HFF-Myc (cell line): ENCODE measurements around the gene FAM163B.

Source experiments
- DNase-seq: peaks from one replicate; pipeline ENCODE4 v3.0.0-alpha.2; 2011; ENCODE audit warnings: low read depth; ENCODE audit errors: extremely low read depth
- H3K4me3 ChIP-seq: replicated peaks from 2 replicates; pipeline ENCODE4 v1.5.1; 2011; ENCODE audit warnings: low read depth, mild to moderate bottlenecking, control low read depth, low read length
- CTCF ChIP-seq: IDR thresholded peaks from 2 replicates; pipeline ENCODE4 v1.5.1; 2012; ENCODE audit warnings: mild to moderate bottlenecking, low read depth, low read length, control low read depth; ENCODE audit errors: missing control alignments

Gene FAM163B

DNA sequence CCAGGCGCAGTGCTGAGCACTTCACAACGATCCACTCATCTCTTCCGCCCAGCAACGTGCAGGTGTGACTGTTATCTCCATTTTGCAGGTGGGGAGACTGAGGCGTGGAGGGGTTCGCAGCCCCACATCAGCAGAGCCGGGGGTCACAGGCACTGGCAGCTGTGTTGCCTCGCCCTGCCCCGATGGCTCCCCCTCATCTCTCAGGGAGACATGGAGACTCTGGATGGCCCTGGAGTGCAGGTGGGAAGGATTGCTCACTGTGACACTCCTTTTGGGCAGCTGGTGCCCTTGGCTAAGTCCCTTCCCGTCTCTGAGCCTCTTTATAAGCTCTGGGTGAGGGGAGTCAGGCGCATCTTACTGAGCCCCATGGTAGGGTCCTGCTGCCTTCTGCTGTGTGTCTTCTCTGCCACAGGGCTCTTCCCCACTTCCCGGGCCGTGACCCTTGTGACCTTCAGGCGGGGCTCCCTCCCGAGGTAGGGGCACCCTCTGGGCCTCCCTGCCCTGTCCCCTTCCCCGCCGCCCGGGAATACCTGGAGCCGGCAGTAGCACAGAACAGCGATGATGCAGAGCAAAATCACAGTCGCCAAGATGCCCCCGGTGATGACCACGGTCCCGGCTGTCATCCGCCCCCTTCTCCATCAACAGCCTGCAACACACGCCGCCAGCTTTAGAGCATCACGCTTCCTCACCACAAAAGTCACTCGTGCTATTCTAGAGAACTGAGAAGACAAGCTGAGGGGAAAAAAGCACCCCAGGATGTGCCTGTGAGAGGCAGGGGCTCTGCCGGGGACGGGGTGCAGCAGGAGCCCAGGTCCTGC is 29.4 kb downstream of the FAM163B start:
- no peak for TF ChIP-seq CTCF
- H3K4me3 ChIP-seq: no peak overlapping the region
- DNase-seq: no peak

DNA sequence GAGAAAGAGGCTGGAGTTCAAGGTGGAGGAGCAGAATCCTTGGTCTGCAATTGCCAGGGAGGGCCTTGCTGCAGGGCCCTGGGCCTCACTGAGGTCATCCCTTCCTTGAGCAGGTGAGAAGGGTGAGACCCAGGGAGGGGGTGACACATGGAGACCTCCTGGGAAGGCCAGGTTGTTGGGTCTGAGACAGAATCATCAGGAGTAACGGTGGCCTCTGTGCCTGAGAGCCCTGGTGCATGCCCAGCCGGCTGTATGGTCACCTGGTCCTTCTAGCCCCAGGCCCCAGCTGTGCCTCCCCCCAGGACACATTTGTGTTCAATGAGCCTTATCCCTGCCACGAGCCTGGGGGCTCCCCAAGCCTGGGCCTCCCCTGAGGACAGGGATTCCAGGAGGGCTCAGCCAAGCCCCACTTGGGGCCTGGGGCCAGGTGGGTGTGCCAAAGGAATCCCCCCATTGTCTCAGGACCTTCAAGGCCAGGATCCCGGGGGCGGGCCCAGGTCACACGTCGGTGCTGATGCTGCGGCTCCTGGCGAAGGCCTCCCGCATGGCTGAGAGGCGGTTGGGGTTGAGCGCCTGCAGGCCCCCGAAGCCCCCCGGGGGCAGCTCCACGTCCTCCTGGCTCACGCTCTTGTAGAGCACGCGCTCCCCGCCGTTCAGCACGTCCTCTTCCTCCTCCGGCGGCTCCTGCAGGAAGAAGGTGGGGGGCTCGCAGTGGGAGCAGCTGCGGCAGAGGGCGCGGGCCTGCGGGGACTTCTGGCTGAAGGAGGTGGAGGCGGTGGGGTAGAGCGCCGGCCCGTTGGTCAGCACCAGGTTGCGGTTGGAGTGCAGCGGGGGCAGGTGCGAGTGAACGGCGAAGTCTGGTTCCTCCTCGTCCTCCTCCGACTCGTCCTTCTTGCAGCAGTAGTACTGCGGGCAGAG is 30.4 kb downstream of the FAM163B start:
- no peak for DNase-seq
- TF ChIP-seq CTCF: no peak
- no peak overlapping the region for H3K4me3 ChIP-seq

- no peak overlapping the region for H3K4me3 ChIP-seq
- no peak for DNase-seq
- no peak for TF ChIP-seq CTCF
Observed at GRCh38 chr9:133577737-133578112, 31.5 kb downstream of the FAM163B start.

- no peak overlapping the region for H3K4me3 ChIP-seq
- DNase-seq: no peak
- no peak for TF ChIP-seq CTCF
Observed at GRCh38 chr9:133576875-133577736, 32.1 kb downstream of the FAM163B start.

GRCh38 chr9:133576031-133576874 is 32.9 kb downstream of the FAM163B start:
- TF ChIP-seq CTCF: no peak
- H3K4me3 ChIP-seq: no peak overlapping the region
- no peak for DNase-seq
